K562 (cell line): ENCODE data around the gene APC2. TPM values are rescaled to one million over a fixed set of nuclear protein-coding genes. Genes with fewer than 3 reads are reported as not detected.

Source experiments
- BCOR ChIP-seq: fragments of 450-650 bp; IDR thresholded peaks from 2 replicates; pipeline ENCODE4 v1.6.1; 2016
- BRF1 ChIP-seq: IDR thresholded peaks from 3 replicates; pipeline ENCODE4 v1.6.1; 2011; ENCODE audit warnings: borderline replicate concordance, mild to moderate bottlenecking; ENCODE audit not compliant: insufficient read length; ENCODE audit errors: extremely low read depth
- CBX2 ChIP-seq: fragments of 200-600 bp; sonication (generic); IDR thresholded peaks from one replicate; pipeline ENCODE4 v1.6.1; 2012; ENCODE audit warnings: mild to moderate bottlenecking, low read length, inconsistent platforms; ENCODE audit not compliant: insufficient read depth, poor library complexity, severe bottlenecking
- FOXJ3 ChIP-seq: sonication (generic); formaldehyde crosslinking; IDR thresholded peaks from 2 replicates; pipeline ENCODE4 v1.4.0; 2020; ENCODE audit warnings: mild to moderate bottlenecking, missing genetic modification reagents
- HDAC6 ChIP-seq: IDR thresholded peaks from 2 replicates; pipeline ENCODE4 v1.6.1; 2012; ENCODE audit warnings: low read depth, mild to moderate bottlenecking, control low read depth, inconsistent platforms, low read length, moderate library complexity
- KAT8 ChIP-seq: fragments of 450-650 bp; IDR thresholded peaks from 2 replicates; pipeline ENCODE4 v1.6.1; 2016; ENCODE audit warnings: low read depth, mild to moderate bottlenecking
- MYBL2 ChIP-seq, 2 experiments: fragments of 450-650 bp in 1 of 2; sonication (generic) in 1 of 2; formaldehyde crosslinking in 1 of 2; IDR thresholded peaks; 2 replicates each; pipeline versions ENCODE4 v1.6.1 to v1.8.1; 2017 to 2022; ENCODE audit warnings: borderline replicate concordance in 1 of 2, inconsistent platforms in 1 of 2, low read depth in 1 of 2, mild to moderate bottlenecking in 1 of 2, missing genetic modification reagents in 1 of 2, moderate library complexity in 1 of 2
- NR2C1 ChIP-seq, 2 experiments: fragments of 450-650 bp; IDR thresholded peaks; 2 replicates each; pipeline ENCODE4 v1.6.1; 2017; ENCODE audit warnings: mild to moderate bottlenecking in 2 of 2, antibody characterized with exemption in 1 of 2, inconsistent platforms in 1 of 2, missing compliant biosample characterization in 1 of 2, missing genetic modification characterization in 1 of 2
- NR2F6 ChIP-seq: fragments of 450-650 bp; formaldehyde crosslinking; IDR thresholded peaks from 2 replicates; pipeline ENCODE4 v1.4.0; 2020; ENCODE audit warnings: mild to moderate bottlenecking
- POLR3A ChIP-seq: IDR thresholded peaks from 2 replicates; pipeline ENCODE4 v1.6.1; 2011; ENCODE audit warnings: borderline replicate concordance, mild to moderate bottlenecking, moderate library complexity; ENCODE audit not compliant: insufficient read length, insufficient read depth; ENCODE audit errors: extremely low read depth
- PPARD ChIP-seq: fragments of 250-450 bp; sonication (Bioruptor Pico); IDR thresholded peaks from 2 replicates; pipeline ENCODE4 v1.8.0; 2022; ENCODE audit warnings: inconsistent platforms, mild to moderate bottlenecking, moderate library complexity
- PTRF ChIP-seq: fragments of 450-650 bp; IDR thresholded peaks from 2 replicates; pipeline ENCODE4 v1.6.1; 2016; ENCODE audit warnings: mild to moderate bottlenecking, missing genetic modification characterization, missing compliant biosample characterization
- RBBP5 ChIP-seq: fragments of 200-600 bp; sonication (generic); IDR thresholded peaks from 2 replicates; pipeline ENCODE4 v1.6.1; 2012; ENCODE audit warnings: borderline replicate concordance, mild to moderate bottlenecking, low read length, control low read depth, inconsistent platforms; ENCODE audit not compliant: insufficient read depth, poor library complexity, severe bottlenecking
- THRAP3 ChIP-seq: fragments of 450-650 bp; IDR thresholded peaks from 2 replicates; pipeline ENCODE4 v1.6.1; 2016; ENCODE audit warnings: mild to moderate bottlenecking, inconsistent platforms, borderline replicate concordance
- TRIM28 ChIP-seq: fragments of 450-650 bp; IDR thresholded peaks from 2 replicates; pipeline ENCODE4 v1.6.1; 2017
- ZBED1 ChIP-seq: IDR thresholded peaks from 2 replicates; pipeline ENCODE4 v1.6.1; 2014
- ZNF184 ChIP-seq: sonication (generic); formaldehyde crosslinking; IDR thresholded peaks from 2 replicates; pipeline ENCODE4 v1.5.0; 2020; ENCODE audit warnings: missing genetic modification reagents
- ZNF551 ChIP-seq: fragments of 250-450 bp; sonication (Bioruptor Pico); IDR thresholded peaks from 2 replicates; pipeline ENCODE4 v1.5.0; 2021; ENCODE audit warnings: mild to moderate bottlenecking, moderate library complexity
- ZNF778 ChIP-seq: fragments of 450-650 bp; formaldehyde crosslinking; IDR thresholded peaks from 2 replicates; pipeline ENCODE4 v1.4.0; 2020; ENCODE audit warnings: mild to moderate bottlenecking, moderate library complexity
- polyA plus RNA-seq, 8 experiments: library from polyadenylated mRNA; depleted of rRNA in 4 of 8; stranded (reverse) in 5 of 8; unstranded in 3 of 8; fragments of >200 nt; fragmentation: Nextera tagmentation in 2 of 8; fragmentation: Illumina TruSeq in 1 of 8; extraction: Ambion mirVana in 2 of 8; extraction: Trizol in 1 of 8; gene quantifications; 2 replicates each; pipeline versions ENCODE4 v1.2.1 to v1.2.3, GENCODE V29; 2011 to 2014; ENCODE audit warnings: inconsistent platforms in 1 of 8, missing spikeins in 1 of 8
- total RNA-seq, 7 experiments: library from RNA; depleted of rRNA in 6 of 7; stranded (reverse); fragments of >200 nt in 6 of 7; fragmentation: Illumina TruSeq in 2 of 7; extraction: Trizol in 2 of 7; gene quantifications; 2 replicates each; pipeline versions ENCODE4 v1.2.1 to v1.2.3, GENCODE V29; 2011 to 2021; ENCODE audit warnings: low replicate concordance in 1 of 7
- TF ChIP-seq, protein P1 (sequence below): fragments of 250-450 bp; sonication (Bioruptor Pico); IDR thresholded peaks from 2 replicates; pipeline ENCODE4 v1.8.0; 2022; ENCODE audit warnings: inconsistent platforms, mild to moderate bottlenecking, moderate library complexity, borderline replicate concordance
- TF ChIP-seq, protein P2 (sequence below): fragments of 450-650 bp; IDR thresholded peaks from 2 replicates; pipeline ENCODE4 v1.6.1; 2016; ENCODE audit warnings: borderline replicate concordance
- TF ChIP-seq, protein P3 (sequence below): fragments of 250-450 bp; sonication (Bioruptor Pico); IDR thresholded peaks from 2 replicates; pipeline ENCODE4 v1.8.0; 2021; ENCODE audit warnings: moderate library complexity, mild to moderate bottlenecking, inconsistent platforms
- TF ChIP-seq, protein P4 (sequence below): fragments of 450-650 bp; formaldehyde crosslinking; IDR thresholded peaks from 2 replicates; pipeline ENCODE4 v1.4.0; 2022; ENCODE audit warnings: mild to moderate bottlenecking, moderate library complexity
- TF ChIP-seq, protein P5 (sequence below): sonication (generic); formaldehyde crosslinking; IDR thresholded peaks from 2 replicates; pipeline ENCODE4 v1.9.0; 2022; ENCODE audit warnings: mild to moderate bottlenecking, missing genetic modification reagents

The APC2 gene
- total and polyA plus RNA-seq, 9 of the 15 experiments (the other 6 are each of a cell fraction or from before 2014, with no cell fraction given) = 0.01 to 0.40 (median 0.05) TPM; not detected in 3

DNA sequence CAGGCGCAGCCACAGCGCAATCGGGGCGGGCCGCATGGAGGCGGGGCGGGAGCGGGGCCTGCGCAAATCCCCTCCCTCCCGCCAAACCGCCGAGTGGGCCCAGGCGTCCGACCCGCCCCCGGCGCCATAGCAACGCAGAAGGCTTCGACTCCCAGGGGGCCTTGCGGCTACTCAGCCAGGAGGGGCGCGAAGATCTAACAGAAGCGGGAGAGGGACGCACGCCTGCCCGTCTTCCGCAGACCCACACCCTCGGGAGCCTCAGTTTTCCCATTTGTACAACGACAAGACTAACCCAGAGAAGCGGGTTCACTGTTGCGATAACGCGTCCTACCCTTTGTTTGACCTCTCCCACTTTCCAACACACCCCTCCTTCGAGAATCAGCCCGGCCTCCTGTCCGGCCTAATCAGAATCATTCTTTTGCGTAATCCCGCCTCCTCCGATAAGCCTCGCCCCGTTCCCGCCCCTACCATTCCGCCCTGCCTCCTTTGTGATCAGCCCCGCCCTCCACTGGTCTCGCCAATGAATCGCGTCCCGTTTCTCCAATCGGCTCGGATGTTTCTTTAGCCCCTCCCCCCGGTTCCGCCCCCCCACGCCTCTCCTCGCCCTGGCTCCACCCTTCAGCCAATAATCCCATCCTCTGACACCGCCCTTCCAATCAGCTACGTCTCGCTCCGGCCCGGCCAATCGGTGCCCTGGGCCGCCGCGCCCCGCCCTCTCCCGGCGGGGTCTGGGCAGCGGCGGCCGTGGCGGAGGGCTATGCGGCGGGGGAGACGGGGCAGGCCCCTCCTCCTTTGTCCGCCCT is 40.6 kb downstream of the APC2 start, which contains the start of gene PCSK4 (continued):
- TF ChIP-seq PTRF (tag) (no peak), ZNF778 (CRISPR knock-in tag) (no peak), TRIM28 (no peak), POLR3A (no peak), KAT8 (no peak), BRF1 (no peak), ZNF184 (CRISPR knock-in tag) (no peak), HDAC6 (no peak), NR2F6 (CRISPR knock-in tag) (no peak), RBBP5 (no peak), ZBED1 (no peak), CBX2 (no peak), MYBL2 (IDR thresholded peaks at IDR 0.05; ENCODE audit: low read depth) (no peak), MYBL2 (CRISPR knock-in tag; IDR thresholded peaks at IDR 0.05; ENCODE audit: borderline replicate concordance) (no peak), ZNF551 (no peak), NR2C1 (IDR thresholded peaks at IDR 0.05) (no peak), NR2C1 (tag; IDR thresholded peaks at IDR 0.05) (0 out of 2 replicates have a peak, but pooled peaks have one; percentile 51), FOXJ3 (no peak), PPARD (CRISPR knock-in tag) (no peak), THRAP3 (no peak), BCOR (no peak)
- TF ChIP-seq, protein P1, sequence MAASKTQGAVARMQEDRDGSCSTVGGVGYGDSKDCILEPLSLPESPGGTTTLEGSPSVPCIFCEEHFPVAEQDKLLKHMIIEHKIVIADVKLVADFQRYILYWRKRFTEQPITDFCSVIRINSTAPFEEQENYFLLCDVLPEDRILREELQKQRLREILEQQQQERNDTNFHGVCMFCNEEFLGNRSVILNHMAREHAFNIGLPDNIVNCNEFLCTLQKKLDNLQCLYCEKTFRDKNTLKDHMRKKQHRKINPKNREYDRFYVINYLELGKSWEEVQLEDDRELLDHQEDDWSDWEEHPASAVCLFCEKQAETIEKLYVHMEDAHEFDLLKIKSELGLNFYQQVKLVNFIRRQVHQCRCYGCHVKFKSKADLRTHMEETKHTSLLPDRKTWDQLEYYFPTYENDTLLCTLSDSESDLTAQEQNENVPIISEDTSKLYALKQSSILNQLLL = no peak
- TF ChIP-seq, protein P2, sequence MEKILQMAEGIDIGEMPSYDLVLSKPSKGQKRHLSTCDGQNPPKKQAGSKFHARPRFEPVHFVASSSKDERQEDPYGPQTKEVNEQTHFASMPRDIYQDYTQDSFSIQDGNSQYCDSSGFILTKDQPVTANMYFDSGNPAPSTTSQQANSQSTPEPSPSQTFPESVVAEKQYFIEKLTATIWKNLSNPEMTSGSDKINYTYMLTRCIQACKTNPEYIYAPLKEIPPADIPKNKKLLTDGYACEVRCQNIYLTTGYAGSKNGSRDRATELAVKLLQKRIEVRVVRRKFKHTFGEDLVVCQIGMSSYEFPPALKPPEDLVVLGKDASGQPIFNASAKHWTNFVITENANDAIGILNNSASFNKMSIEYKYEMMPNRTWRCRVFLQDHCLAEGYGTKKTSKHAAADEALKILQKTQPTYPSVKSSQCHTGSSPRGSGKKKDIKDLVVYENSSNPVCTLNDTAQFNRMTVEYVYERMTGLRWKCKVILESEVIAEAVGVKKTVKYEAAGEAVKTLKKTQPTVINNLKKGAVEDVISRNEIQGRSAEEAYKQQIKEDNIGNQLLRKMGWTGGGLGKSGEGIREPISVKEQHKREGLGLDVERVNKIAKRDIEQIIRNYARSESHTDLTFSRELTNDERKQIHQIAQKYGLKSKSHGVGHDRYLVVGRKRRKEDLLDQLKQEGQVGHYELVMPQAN = peak; percentile 98
- TF ChIP-seq, protein P3, sequence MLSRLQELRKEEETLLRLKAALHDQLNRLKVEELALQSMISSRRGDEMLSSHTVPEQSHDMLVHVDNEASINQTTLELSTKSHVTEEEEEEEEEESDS (CRISPR knock-in tag) = no peak
- TF ChIP-seq, protein P4, sequence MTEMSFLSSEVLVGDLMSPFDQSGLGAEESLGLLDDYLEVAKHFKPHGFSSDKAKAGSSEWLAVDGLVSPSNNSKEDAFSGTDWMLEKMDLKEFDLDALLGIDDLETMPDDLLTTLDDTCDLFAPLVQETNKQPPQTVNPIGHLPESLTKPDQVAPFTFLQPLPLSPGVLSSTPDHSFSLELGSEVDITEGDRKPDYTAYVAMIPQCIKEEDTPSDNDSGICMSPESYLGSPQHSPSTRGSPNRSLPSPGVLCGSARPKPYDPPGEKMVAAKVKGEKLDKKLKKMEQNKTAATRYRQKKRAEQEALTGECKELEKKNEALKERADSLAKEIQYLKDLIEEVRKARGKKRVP (CRISPR knock-in tag) = no peak
- TF ChIP-seq, protein P5, sequence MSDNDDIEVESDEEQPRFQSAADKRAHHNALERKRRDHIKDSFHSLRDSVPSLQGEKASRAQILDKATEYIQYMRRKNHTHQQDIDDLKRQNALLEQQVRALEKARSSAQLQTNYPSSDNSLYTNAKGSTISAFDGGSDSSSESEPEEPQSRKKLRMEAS (CRISPR knock-in tag) = peak; percentile 65
